Esophagus squamous epithelium (tissue), 5 donors: ENCODE results near the gene HADHA. TPM values are rescaled to one million over a fixed set of nuclear protein-coding genes. Genes with fewer than 3 reads are reported as not detected.

Experiments
- DNase-seq: peaks from one replicate; lab custom pipeline; 2025; lab: John Stamatoyannopoulos, UW
- H3K27ac ChIP-seq, 4 donors: fragments of 200-600 bp; sonication (generic); one replicate each; pipeline ENCODE4 v1.5.1; 2016 to 2019; ENCODE audit warnings: mild to moderate bottlenecking in 1 of 4
- H3K27me3 ChIP-seq, 4 donors: fragments of 200-600 bp; sonication (generic); 1 replicate in 3 of 4; 2 replicates in 1 of 4; pipeline versions ENCODE4 v1.5.1 to v1.6.0; 2017 to 2021; ENCODE audit warnings: antibody characterized with exemption in 1 of 4
- H3K36me3 ChIP-seq, 3 donors: fragments of 200-600 bp; sonication (generic); one replicate each; pipeline ENCODE4 v1.5.1; 2016 to 2019
- H3K4me1 ChIP-seq, 3 donors: fragments of 200-600 bp; sonication (generic); one replicate each; pipeline ENCODE4 v1.5.1; 2017 to 2019
- H3K4me3 ChIP-seq, 4 donors: fragments of 200-600 bp; sonication (generic); 1 replicate in 3 of 4; 2 replicates in 1 of 4; pipeline ENCODE4 v1.5.1; 2016 to 2019; ENCODE audit warnings: mild to moderate bottlenecking in 2 of 4, moderate library complexity in 1 of 4
- H3K9me3 ChIP-seq, 3 donors: fragments of 200-600 bp; sonication (generic); one replicate each; pipeline ENCODE4 v1.5.1; 2016 to 2019
- POLR2A ChIP-seq, 4 donors: fragments of 450-650 bp; IDR thresholded peaks; one replicate each; pipeline ENCODE4 v1.6.1; 2017; ENCODE audit warnings: antibody characterized with exemption in 4 of 4, mild to moderate bottlenecking in 4 of 4, moderate library complexity in 3 of 4
- WGBS, 2 donors: methylation state at CpG; one replicate each; pipeline ENCODE4 v1.1.5; 2018; 5-methylcytosine and 5-hydroxymethylcytosine counted together
- intact Hi-C: fragments of 100-400 bp; cut with DNase I; formaldehyde crosslinking; loops from one replicate; pipeline ENCODE4 v1.15.0; 2022
- total RNA-seq, 4 donors: library from RNA; depleted of rRNA; stranded (reverse); fragments of >200 nt; gene quantifications; one replicate each; pipeline ENCODE4 v1.1.0, GENCODE V29; 2016
- TF ChIP-seq, protein P1 (sequence below), 6 experiments: fragments of 450-650 bp in 4 of 6; fragments of 200-600 bp in 2 of 6; sonication (generic) in 2 of 6; IDR thresholded peaks; one replicate each; pipeline ENCODE4 v1.5.1; 2016 to 2019; ENCODE audit warnings: antibody characterized with exemption in 6 of 6, mild to moderate bottlenecking in 4 of 6, moderate library complexity in 4 of 6
- donor health status: DM: yes; HTN: yes; CAD: no.

The HADHA gene
- total RNA-seq, 4 donors from 2014 or later = 84.7 to 161 (median 116) TPM

DNA sequence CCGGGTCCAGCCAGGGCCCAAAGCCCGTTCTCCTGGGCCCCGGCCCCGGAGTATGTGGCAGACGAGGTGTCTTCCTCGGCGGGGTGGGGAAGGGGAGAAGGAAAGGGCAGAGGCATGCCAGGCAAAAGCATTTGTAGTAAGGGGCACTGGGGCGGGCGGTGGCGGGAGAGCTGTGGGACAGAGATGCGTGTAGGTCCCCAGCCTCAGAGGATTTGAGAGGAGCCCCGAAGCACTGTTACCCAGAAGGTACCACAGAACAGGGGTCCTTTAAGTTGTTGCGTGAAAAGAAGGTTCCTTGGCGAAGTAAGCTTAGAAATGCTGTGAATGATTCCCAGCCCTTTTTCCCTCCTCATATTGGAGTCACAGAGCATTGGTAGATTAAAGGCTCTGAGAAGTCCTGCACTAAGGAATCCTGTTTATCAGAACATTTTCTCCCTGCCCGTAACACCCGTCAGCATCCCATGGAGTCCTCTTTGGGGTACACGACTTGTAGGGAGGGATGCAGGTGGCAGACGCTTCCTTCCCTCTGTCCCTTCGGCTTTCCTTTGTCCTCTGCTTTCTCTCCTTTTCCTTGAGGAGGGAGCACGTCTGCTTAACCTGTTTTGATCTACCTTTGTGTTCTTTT, 59.0 kb downstream of the HADHA start:
- Histone ChIP-seq H3K4me1 (peaks cover 0 to 18% (median 6%) of the 10 kb centered on the region in 3 donors), H3K9me3 (no peaks in the 10 kb centered on the region), H3K4me3 (peak overlapping the region; percentile 28 to 83 (median 52)), H3K27me3 (no peaks in the 10 kb centered on the region), H3K36me3 (peaks cover 0 to 14% (median under 1%) of the 10 kb centered on the region in 3 donors), H3K27ac (peak overlapping the region; percentile 54 to 82 (median 70))
- DNase-seq = no peak
- 69 to 74% methylated on average over 13 of the region's 20 CpGs for WGBS, 2 donors
- TF ChIP-seq, protein P1, sequence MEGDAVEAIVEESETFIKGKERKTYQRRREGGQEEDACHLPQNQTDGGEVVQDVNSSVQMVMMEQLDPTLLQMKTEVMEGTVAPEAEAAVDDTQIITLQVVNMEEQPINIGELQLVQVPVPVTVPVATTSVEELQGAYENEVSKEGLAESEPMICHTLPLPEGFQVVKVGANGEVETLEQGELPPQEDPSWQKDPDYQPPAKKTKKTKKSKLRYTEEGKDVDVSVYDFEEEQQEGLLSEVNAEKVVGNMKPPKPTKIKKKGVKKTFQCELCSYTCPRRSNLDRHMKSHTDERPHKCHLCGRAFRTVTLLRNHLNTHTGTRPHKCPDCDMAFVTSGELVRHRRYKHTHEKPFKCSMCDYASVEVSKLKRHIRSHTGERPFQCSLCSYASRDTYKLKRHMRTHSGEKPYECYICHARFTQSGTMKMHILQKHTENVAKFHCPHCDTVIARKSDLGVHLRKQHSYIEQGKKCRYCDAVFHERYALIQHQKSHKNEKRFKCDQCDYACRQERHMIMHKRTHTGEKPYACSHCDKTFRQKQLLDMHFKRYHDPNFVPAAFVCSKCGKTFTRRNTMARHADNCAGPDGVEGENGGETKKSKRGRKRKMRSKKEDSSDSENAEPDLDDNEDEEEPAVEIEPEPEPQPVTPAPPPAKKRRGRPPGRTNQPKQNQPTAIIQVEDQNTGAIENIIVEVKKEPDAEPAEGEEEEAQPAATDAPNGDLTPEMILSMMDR (IDR thresholded peaks at IDR 0.05) = no peak
- TF ChIP-seq POLR2A (IDR thresholded peaks at IDR 0.05) = no peak
- intact Hi-C loops = no loop called here

DNA sequence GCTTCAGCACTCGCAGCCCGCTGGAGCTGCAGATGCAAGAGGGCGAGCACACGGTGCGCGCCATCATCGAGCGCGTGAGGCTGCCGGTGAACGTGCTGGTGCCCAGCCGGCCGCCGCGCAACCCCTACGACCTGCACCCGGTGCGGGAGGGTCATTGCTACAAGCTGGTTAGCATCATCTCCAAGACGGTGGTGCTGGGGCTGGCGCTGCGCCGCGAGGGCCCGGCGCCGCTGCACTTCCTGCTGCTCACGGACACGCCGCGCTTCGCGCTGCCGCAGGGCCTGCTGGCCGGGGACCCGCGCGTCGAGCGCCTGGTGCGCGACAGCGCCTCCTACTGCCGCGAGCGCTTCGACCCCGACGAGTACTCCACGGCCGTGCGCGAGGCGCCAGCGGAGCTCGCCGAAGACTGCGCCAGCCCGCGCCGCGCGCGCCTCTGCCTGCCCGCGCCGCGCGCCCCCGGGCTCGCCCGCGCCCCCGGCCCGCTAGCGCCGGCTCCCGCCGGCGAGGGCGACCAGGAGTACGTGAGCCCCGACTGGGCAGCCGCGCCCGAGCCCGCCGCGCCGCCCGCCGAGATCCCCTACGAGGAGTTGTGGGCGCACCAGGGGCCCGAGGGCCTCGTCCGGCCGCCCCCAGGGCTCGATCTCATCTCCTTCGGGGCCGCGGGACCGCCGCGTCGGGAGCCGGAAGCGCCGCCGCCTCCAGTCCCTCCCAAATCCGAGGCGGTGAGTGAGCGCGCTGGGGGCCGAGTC, 59.7 kb downstream of the HADHA start:
- Histone ChIP-seq H3K36me3 (peaks cover 0 to 7% (median 0%) of the 10 kb centered on the region in 3 donors), H3K27me3 (peaks cover 0 to 2% (median 0%) of the 10 kb centered on the region in 4 donors), H3K9me3 (no peaks in the 10 kb centered on the region), H3K27ac (peak overlapping the region; percentile 54 to 82 (median 70)), H3K4me3 (peak overlapping the region; percentile 28 to 83 (median 52)), H3K4me1 (peaks cover under 1 to 24% (median 6%) of the 10 kb centered on the region in 3 donors)
- DNase-seq = no peak
- TF ChIP-seq, protein P1 (IDR thresholded peaks at IDR 0.05) = peak; percentile 45 to 74 (median 56)
- peak in 1 of 4 donors; percentile 27 for TF ChIP-seq POLR2A (IDR thresholded peaks at IDR 0.05)
- intact Hi-C loops = no loop called here
- 22 to 35% methylated on average over 11 to 13 of the region's 114 CpGs for WGBS, 2 donors

DNA sequence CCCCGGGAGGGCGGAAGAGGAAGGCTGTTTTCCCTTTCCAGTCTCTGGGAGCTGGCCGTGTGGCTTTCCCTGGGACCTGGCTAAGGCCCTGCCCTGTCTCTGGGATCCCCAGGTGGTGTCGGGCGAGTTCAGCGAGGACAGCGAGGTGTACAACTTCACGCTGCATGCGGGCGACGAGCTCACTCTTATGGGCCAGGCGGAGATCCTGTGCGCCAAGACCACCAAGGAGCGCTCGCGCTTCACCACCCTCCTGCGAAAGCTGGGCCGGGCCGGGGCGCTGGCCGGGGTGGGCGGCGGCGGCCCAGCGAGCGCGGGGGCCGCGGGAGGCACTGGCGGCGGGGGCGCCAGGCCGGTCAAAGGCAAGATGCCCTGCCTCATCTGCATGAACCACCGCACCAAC, 60.3 kb downstream of the HADHA start:
- WGBS, 2 donors = 84 to 86% methylated on average over 3 to 7 of the region's 34 CpGs
- Histone ChIP-seq H3K36me3 (peaks cover 0 to 1% (median 0%) of the 10 kb centered on the region in 3 donors), H3K9me3 (no peaks in the 10 kb centered on the region), H3K27me3 (peaks cover 0 to 2% (median 0%) of the 10 kb centered on the region in 4 donors), H3K4me1 (peaks cover 6 to 30% (median 6%) of the 10 kb centered on the region in 3 donors), H3K27ac (peak overlapping the region in 2 of 4 donors; percentile 33 to 82), H3K4me3 (peak overlapping the region; percentile 15 to 83 (median 48))
- intact Hi-C loops = no loop called here
- no peak for DNase-seq
- TF ChIP-seq, protein P1 (IDR thresholded peaks at IDR 0.05) = no peak
- no peak for TF ChIP-seq POLR2A (IDR thresholded peaks at IDR 0.05)

DNA sequence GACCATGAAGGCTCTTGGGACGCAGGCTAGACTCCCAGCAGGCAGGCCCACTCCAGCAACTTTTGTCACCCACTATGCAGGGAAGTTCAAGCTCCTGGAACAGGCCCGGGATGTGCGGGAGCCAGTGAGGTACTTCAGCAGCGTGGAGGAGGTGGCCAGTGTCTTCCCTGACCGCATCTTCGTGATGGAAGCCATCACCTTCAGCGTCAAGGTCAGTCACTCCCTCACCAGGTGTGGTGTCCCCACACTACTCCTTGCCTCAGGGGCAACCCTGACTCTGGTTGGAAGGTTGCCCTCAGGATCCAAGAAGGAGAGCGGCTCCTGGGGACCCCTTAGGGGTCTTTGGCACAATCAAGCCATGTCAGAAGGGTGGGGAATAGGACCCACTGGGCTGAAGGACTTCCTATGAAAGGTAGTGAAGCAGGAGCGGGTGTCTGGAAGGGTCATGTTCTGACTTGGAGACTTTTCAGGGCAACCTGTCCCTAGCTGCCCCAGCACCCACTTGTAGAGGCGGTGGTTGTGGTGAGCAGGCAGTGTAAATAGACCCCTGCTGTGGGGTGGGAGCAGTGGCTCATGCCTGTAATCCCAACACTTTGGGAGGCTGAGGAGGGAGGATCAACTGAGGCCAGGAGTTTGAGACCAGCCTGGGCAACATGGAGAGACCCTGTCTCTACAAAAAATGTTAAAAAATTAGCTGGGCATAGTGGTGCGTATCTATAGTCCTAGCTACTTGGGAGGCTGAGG, 61.4 kb downstream of the HADHA start:
- Histone ChIP-seq H3K9me3 (no peaks in the 10 kb centered on the region), H3K4me3 (no peak overlapping the region), H3K4me1 (peaks cover 6 to 38% (median 7%) of the 10 kb centered on the region in 3 donors), H3K27ac (no peak overlapping the region), H3K27me3 (peaks cover 0 to 2% (median 0%) of the 10 kb centered on the region in 4 donors), H3K36me3 (no peaks in the 10 kb centered on the region)
- intact Hi-C loops = no loop called here
- TF ChIP-seq POLR2A (IDR thresholded peaks at IDR 0.05) = no peak
- DNase-seq = no peak
- 87 to 100% methylated on average over 2 to 6 of the region's 11 CpGs for WGBS, 2 donors

DNA sequence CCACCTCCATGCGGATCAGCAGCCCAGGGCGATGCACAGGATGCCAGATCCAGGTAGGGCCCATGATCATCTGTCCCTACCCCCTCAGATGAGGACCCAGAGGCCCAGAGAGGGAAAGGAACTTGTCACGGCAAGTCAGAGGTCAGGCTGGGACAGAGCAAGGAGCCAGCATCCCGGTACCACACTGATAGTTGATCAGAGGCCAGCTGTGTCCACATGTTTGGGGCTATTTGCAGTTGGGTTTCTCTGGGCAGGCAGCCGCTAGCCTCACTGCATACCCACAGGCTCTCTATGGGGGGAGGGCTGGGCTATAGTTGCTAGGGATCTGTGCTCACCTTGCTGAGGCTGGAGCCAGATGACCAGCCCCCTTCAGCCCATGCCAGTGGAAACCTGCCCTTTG, 62.0 kb downstream of the HADHA start:
- intact Hi-C loops = no loop called here
- Histone ChIP-seq H3K27ac (no peak overlapping the region), H3K4me1 (peaks cover 6 to 38% (median 7%) of the 10 kb centered on the region in 3 donors), H3K4me3 (no peak overlapping the region), H3K27me3 (peaks cover 0 to 2% (median 0%) of the 10 kb centered on the region in 4 donors), H3K9me3 (no peaks in the 10 kb centered on the region), H3K36me3 (no peaks in the 10 kb centered on the region)
- DNase-seq = no peak
- TF ChIP-seq POLR2A (IDR thresholded peaks at IDR 0.05) = no peak
- TF ChIP-seq, protein P1 (IDR thresholded peaks at IDR 0.05) = no peak
- WGBS, 2 donors = 90% methylated on average over 2 of the region's 5 CpGs
